HG03196 (cell line): ENCODE results near the gene KCNG2.

Source experiments
- ATAC-seq: cut with Tn5 transposase; IDR thresholded peaks from one replicate; pipeline ENCODE4 v1.9.1; 2021; ENCODE audit not compliant: unreplicated experiment

The KCNG2 gene

DNA sequence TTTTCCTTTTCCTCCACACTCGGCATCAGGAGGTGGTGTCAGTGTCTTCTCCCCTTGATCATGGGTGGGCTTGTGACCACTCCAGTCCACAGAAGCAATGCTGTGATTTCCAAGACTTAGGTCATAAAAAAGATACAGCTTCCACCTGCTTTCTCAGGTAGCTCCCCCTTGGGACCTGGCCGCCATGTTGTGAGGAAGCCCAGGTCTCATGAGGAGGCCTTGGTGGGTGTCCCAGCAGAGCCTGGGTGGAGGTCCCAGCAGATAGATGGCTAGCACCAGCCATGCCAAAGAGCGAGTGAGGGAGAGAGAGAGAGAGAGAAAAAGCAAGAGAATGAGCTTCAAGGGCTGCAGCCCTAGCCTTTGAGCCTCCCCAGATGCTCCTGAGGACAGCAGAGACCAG lies 137.8 kb downstream of the KCNG2 start:
- no peak for ATAC-seq

GRCh38 chr18:79935925-79936324 lies 138.2 kb downstream of the KCNG2 start:
- no peak for ATAC-seq

- ATAC-seq, result no peak
Measured at GRCh38 chr18:79936641-79937040, 138.9 kb downstream of the KCNG2 start.

GRCh38 chr18:79937103-79937860 lies 139.5 kb downstream of the KCNG2 start:
- no peak for ATAC-seq

DNA sequence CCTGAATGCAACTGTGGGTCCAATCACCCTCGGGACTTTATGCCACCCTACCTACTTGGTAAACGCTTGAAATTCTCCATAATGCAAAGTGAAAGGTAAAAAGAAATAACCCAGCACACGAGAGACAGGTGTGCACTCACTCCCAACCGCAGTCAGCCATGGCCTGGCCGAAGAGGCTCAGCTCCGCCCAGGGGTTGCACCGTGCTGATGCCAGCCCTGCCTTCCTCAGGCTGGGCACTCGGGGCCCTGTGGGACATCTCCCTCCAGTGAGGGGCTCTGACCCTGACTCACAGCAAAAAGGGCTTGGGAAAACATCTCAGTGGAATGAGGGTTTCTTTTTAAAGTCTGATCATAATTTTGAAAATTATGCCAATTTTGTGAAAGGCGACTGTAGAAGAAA lies 140.5 kb downstream of the KCNG2 start:
- ATAC-seq, result no peak

GRCh38 chr18:79939096-79939495 lies 141.4 kb downstream of the KCNG2 start:
- no peak for ATAC-seq

DNA sequence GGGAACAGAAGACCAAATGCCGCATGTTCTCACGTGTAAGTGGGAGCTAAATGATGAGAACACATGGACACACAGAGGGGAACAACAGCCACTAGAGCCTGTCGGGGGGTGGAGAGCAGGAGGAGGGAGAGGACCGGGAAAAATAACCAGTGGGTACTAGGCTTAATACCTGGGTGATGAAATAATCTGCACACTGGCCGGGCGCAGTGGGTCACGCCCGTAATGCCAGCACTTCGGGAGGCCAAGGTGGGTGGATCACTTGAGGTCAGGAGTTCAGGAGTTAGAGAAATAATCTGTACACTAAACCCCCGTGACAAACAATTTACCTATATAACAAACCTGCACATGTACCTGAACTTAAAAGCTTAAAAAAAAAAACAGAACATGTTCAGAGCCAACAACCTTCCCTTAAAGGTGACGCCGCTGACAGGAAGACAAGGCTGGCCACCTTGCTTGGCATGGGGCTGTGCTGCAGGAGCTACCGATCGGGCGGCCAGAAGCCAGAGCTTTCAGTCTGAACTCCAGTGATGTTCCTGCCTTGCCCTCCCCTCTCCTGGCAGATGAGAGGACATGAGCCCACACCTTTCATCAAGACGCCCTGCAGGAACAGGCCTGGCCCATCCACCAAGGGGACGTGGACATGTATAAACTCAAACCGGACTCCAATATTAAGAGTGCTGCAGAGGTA lies 142.5 kb downstream of the KCNG2 start:
- ATAC-seq, result no peak

- no peak for ATAC-seq
Measured at GRCh38 chr18:79940814-79941472, 143.2 kb downstream of the KCNG2 start.

DNA sequence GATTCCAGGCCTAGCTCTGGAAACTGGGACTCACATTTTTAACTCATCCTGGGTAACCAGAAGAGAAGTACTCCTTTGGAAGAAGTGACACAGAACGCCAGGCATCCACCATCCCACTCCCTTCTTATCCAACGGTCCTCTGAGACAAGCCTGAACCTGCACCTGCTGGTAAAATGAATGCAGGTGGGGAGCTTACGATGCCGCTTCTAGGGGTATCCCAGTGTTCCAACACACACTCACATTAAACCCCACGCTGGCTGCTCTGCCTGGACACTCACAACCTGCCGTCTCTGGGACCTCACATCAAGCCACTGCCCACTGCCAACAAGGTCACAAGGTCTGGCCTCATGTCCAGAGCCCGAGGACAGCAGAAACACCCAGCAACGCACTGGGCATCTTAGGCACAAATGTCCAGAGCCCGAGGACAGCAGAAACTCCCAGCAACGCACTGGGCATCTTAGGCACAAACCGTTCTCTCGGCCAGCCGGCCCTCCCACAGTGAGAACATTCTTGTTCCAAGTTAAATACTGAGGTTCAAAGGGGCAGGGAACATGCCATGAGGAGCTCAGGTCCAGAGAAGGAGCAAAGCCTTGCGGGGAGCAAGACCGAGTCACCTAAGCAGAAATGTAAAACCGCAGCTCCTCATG lies 143.9 kb downstream of the KCNG2 start:
- ATAC-seq, result no peak

DNA sequence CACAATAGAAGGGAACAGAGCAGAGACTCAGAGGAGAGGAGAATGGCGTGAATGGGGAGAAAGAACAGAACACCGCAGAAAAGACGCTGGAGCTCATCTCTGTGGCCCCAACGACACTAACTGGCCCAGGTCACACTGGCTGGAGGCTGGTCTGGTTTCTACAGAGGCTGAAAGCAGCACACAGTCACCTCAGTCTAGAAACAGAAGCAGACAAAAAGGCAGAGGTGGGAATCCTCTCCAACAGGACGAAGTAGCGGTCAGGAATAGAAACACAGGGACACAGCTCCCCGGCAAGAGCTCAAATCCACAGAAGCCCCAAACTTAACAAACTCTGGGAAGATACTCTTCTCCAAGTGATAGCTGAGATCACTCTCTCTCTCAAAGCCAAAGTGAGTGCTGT lies 144.5 kb downstream of the KCNG2 start:
- ATAC-seq, result no peak

- ATAC-seq, result no peak
Measured at GRCh38 chr18:79942786-79943607, 145.3 kb downstream of the KCNG2 start.

DNA sequence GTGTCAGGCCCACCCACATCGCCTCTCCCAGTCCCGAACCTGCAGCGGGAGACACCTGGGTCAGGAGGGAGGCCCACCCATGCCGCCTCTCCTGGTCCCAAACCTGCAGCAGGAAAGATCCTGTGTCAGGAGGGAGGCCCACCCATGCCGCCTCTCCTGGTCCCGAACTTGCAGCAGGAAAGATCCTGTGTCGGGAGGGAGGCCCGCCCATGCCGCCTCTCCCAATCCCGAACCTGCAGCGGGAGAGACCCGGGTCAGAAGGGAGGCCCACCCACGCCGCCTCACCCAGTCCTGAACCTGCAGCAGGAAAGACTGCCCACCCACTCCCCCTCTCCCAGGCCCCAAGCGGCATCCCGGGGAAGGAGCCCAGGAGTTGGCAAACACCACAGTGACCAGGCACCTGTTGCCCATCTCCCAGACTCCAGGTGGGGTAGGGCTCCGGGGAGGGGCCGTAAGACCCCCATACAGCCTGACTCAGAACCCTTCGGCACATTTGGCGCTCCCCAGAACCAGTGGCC lies 145.9 kb downstream of the KCNG2 start:
- ATAC-seq, result no peak

- ATAC-seq, result no peak
Measured at GRCh38 chr18:79944126-79944731, 146.5 kb downstream of the KCNG2 start.

DNA sequence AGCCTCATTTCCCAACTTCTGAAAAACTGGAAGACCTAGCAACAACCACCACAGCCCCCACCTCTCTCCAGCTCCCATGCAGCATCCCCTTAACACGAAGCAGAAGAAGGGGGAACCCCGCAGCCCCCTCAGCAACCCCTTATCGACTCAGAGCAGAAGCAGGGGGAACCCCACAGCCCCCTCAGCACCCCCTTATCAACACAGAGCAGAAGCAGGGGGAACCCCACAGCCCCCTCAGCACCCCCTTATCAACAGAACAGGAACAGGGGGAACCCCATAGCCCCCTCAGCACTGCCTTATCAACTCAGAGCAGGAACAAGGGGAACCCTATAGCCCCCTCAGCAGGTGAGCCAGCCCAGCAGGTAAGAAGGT lies 147.0 kb downstream of the KCNG2 start:
- ATAC-seq, result no peak

DNA sequence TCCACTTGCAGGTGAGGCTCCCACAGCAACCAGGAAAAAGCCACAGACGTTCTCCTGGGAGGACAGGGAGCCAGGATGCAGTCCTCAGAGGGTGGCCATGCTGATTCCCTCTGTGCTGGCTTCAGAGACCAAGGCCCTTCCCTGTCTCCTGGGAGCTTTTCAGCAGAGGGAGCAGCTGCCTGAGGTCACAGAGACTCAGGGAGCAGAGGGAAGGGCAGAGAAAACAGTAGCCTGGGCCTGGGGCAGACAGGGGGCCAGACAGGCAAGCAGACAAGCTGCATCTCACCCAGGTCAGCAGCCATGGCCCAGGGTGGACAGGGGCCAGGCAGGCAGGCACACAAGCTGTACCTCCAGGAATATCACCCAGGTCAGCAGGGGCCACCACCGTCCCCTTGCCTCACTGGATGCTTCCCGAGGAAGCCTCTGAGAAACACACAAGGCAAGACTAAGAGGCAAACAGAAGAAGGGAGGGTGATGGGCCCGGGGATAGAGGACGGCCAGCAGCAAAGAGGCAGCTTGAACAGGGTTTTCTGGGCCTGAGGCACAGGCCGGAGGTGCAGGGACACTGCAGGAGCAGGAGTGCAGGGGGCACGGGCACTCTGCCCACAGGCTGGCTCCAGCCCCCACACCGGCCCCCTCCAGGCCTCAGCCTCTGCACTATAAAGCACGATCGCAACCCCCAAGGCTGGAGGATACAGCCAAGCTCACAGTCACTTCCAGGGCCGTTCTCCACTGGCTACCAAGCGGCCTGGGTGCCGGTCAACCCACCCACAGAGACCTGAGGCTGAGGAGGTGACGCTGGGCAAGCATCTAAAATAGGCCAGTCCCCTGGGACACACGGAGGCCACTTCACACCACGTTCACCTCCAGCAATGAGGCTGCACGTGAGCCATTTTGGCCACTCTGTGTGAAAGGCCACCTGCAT lies 147.6 kb downstream of the KCNG2 start:
- ATAC-seq, result no peak

- no peak for ATAC-seq
Measured at GRCh38 chr18:79947054-79947755, 149.5 kb downstream of the KCNG2 start.

- no peak for ATAC-seq
Measured at GRCh38 chr18:79947881-79948610, 150.3 kb downstream of the KCNG2 start.
